Measurements from ENCODE around the gene DAB2IP.
"Not testable (repeated sequence)": the region's sequence is repeated elsewhere in the genome, so short reads cannot be mapped to it uniquely, and the experiment has no call there.

The DAB2IP gene

DNA sequence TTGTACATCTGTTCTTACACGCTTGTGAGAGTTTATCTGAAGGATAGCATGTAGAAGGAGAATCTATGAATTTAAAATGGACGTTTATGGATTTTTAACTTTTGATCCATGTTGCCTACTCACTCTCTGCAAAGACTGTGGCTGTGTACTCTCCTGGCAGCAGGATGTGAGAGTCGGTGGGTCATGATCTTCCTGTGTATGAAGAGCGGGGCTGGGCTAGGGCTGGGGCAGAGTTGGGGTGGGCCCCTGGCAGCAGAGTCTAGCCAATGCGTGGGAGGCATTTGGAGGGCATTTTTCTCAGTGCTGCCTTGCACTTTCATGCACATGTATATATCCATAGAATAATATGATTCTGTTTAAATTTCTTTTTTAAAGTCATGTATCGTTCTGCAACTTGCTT, 24.0 kb upstream of the DAB2IP start:
- no peak for DNase-seq

DNA sequence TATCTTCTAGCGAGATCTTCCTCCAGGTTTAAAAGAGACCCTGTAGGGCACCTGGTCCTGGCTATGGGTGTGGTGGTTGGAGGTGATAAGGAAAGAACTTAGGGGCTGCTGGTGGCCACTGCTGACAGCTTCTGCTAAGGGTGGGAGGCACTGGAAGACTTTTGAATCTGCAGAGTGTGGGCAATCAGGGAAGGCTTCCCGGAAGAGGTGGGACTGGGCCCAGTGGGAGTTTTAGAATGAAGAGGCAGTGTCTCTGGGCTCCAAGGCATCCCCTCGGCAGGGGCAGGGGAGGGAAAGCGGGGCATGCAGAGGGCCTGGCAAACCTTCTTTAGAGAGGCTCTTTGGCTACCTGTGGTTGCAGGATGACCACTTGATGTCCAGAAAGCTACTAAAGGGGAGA, 23.0 kb upstream of the DAB2IP start:
- DNase-seq: no peak

DNA sequence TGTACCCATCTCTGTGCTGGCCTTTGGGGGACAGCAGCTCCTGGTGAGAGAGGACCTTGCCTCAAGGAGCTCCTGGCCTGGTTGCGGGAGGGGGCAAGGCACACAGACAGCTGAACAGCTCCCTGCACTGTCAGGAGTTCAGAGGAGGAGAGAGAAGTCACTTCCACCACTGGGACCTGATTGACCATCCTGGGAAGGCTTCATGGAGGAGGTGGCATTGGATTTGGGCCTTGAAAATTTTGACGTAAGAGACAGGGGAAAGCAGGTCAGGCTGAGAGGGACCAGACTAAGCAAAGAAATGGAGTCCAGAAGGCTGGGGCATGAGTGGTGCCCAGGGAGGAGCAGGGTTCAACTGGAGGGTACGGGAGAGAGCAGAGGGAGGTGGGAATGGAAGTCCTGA, 20.3 kb upstream of the DAB2IP start:
- no peak for DNase-seq

DNA sequence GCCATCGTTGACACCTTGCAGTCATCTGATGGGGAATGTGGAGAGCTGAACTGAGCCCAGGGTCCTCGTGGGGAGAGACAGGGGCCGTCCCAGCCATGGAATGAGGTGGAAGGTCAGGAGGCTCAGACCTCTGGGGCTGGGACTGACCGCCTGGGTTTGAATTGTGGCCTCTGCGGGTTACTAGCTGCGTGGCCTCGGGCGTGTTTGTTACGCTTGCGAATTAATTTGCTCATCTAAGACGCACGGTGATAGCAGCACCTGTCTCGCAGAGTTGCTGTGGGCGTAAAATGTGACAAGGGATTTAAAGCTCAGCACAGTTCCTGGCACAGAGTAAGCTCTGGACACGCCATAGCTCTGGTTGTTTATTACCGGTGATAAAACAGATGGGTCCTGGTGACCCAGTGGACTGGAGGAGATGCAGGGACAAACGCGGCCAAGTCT, 19.4 kb upstream of the DAB2IP start:
- DNase-seq: no peak

DNA sequence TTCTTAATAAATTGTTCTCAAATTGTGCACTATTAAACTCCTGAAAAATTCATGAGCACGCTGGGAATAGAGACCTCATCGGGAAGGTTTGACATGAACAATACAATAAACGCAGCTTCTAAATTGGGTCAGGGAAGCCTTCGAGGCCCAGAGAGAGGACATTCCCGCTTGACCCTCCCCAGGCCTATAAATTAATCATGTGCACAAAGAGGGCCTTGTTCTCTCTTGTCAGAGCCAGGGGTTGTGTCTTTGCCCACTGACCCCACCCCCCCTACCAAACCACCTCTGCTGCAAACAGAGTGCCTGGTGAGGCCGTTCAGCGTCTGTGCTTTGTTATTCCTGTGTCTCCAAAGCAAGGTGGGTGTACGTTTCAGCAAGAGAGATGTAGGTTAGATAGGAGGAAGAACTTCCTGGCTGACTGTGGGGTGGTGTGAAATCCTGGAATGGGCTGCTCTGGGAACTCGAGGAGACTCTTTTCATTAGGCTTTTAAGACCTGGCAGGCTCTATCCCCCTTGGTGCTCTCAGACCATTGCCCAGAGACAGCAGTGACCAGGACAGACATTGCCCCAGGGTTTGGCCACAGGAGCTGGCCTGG, 18.2 kb upstream of the DAB2IP start:
- DNase-seq: no peak

DNA sequence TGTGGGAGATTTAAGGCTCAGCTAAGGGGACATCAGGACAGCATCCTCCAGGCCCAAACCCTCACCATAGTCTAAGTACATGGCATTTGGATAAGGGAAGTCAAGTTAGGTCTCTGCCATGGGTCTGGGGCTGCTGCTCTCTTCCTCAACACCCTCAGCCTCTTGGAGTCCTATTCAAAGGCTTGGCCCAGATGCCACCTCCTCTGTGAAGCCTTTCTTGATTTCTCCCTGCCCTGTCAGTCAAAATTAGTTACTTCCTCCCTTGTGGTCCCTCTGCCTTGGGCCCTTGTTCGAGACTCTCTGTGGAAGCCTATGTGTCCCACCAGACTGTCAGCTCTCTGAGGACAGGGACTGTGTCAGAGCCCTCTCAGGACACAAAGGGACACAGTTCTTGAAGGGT, 17.7 kb upstream of the DAB2IP start:
- DNase-seq: no peak

DNA sequence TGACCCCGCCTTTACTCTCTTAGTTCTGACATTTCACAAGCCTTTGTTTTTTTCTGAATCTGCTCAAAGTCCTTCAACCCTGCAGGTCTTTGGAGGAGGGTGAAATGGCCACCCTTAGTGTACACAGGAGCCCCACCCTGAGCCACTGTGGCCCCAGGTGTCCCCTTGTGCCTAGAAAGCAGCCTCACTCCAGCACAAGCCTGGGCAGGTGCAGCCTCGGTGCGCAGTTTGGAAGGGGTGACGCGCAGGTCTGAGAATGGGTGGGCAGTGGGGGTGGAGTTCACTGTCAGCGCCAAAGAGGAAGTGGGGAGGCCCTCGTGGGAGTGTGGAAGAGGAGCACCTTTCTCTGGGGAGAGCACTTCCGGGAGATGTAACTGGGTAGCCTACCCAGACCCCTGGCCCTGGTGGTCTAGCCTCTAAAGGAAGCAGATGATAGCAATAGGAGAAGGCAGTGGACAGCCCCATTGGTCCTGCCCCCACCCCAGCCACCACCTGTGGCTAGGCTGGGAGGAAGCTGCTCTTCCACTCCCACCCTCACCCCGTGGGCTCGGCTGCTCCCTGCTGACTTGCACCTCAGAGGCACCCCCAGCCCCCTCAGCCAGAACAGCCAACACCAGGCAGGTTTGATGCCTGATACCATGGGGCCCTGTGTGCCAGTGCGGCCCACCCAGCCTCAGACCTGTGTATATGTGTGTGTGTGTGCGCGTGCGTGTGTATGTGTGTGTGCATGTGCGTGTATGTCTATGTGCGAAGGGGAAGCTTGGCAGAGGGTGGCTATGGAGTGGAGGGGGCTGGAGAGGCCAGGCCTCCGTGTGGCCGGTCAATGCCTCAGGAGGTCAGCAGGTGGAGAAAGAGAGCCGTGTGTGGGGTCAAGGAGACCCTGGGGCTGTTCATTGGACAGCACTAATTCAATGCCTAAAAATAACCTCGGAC, 16.8 kb upstream of the DAB2IP start:
- no peak for DNase-seq

DNA sequence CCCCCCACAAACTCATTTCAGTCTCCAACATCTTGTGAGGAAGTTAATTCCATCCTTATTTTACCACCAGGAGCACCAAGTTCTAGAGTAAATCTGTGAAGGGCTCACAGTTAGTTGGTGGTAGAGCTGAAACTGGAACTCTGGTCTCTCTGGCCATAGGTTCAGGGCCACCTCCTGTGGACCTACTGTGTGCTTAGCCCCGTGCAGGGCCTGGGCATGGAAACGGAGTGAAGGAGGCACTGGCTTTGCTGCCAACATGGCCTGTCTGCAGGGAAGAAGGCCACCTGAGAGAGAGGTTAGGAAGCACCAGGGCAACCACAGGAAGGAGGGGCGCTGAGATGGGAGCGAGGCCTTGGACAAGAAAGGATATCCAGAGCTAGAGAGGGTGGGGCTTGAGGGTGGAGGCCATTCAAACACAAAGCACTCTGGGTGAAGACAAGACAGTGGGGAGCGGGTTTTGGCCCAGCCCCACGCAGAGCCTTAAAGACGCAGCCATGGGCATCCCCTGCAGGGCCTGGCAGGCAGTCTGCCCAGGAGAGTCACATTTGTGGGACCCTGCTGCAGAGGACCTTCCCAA, 16.0 kb upstream of the DAB2IP start:
- DNase-seq: no peak

DNA sequence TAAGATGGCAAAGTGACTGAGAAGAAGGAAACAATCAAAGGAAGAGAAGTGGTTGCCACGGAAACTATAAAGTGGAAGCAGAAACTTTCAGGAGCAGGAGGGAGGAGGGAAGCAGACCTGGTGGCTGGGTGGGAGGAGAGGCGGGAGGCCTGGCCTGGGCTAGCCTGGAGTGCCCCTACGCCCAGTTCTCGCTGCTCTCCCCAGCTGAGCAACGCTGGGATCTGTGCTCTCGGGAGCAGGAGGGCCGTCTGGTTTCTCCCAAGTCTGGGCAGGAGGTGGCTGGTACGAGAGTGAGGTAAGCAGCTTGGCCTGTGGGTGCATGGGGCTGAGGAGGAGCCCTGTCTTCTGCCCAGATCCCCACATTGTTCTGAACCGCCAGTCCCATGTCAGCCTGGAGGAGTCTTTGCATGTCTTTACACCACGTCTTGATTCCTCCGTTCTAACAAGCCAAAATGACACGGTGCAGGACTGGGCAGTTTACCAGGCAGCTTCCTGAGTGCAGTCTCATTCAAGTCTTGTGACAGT, 15.0 kb upstream of the DAB2IP start:
- DNase-seq: peak; percentile 11

DNA sequence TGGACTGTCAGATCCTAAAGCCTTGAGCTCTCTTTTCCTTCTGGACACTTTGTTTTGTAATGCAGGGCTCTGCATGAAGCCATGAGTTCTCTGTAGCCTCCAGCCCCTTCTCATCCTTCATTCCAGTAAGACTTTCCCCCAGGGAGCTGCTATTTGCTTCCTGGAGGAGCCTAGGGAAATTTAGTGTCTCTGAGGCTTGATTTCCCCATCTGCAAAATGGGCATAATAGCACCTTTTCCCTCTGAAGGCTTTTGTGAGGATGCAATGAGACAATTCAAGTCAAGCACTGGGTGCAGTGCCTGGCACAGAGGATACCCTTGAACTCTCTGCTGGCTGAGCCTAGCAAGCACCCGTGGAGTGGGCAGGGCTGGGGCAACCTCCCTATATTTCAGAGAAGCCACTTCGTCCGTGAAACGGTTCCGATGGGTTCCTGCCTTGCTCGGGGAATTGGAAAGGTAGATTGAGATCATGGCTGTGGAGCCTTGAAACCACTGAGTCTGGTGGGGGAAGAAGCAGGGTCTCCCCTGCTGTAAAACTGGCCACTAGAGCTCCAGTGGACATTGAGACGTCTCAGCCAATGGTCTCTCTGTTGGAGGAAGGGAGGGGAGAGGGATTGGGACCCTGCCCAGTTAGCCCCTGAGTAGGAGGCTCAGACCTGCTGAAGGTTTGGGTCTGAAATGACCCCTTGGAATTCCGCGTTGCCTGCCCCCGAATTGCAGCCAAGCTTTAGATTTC, 14.3 kb upstream of the DAB2IP start:
- no peak for DNase-seq

DNA sequence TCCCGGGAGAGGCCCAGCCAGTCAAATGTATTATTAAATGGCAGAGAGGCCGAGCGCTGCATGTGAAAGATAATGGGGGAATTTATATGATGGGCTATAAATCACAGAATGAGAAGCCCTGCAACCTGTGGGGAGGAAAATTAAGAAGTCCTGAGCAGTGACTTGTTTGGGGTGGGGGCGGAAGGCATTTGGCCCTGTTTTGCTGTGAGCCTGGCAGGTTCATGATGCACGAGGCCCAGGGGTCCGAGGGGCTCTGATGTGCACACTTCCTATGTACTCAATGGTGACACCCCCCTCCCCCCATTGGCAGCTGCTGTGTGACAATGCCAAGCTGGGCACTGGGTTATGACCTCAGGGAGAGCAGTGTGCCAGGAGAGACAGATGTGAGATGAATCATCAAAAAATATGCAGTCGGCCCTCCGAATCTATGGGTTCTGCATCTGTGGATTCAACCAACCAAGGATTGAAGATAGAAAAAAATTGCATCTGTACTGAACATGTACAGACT, 13.7 kb upstream of the DAB2IP start:
- no peak for DNase-seq

DNA sequence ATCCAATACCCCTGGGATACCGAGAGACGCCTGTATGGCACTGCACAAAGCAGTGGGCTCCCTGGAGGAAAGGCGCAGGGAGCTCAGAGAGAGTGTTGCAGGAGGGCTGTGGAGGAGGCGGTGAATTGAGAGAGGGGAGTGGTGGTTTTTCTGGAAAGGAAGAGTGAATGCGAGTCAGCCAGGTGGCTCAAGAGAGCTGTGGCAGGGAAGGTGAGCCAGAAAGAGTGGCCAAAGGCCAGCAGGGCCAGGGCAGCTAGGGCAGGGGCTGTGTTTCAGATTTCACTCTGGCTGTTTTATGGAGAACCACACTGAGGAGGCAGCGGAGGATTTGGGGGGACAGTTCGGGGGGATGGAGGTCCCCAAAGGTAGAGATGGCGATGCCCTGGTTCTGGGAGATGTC, 13.0 kb upstream of the DAB2IP start:
- no peak for DNase-seq

DNA sequence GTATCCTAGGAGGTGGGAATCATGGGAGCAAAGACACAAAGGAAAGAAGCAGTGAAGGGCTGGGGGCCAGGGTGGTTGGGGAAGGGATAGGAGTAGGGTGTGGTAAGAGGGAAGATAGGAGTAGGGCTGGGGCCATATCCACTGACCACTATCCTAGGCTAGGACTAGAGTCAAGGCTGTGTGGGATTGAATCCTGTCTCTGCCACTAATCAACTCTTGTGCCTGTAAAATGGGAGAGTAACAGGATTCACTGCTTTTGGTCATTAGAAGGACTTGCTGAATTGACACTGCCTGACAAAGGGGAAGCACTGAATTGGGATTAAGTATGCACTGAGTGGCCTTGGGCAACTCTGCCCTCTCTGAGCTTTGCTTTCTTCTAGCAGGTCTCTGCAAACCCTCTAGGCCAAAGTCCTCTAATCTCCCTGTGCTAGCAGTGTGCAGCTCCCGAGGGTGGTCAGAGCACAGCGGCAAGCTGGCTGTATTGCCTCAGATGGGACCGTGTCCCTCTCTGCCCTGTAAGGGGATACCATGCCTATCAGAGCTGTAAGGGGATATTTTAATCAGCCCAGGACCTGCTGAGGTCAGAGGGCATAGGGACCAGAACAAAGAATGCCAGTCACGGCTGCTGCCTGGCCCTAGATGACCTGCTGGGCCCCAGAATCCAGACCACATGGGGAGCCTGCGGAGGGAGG, 12.4 kb upstream of the DAB2IP start:
- DNase-seq: no peak

DNA sequence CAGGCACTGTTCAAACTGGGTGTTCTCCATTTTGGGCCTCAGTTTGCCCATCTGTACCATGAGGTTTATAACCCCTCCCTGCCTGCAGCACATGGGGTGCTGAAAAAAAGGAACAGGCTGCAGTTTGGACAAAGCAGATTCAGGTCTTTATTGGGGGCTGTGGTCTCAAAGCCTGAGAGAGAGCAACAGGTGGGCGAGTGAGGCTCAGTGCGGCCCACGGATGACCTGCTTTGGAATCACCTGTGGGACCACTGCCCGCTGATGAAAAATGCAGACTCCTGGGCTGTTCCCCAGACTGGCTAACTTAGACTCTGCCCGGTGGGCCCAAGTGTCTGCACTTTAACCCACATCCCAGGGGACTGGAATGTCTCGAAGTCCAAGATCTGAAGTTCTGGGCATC, 11.8 kb upstream of the DAB2IP start:
- no peak for DNase-seq

DNA sequence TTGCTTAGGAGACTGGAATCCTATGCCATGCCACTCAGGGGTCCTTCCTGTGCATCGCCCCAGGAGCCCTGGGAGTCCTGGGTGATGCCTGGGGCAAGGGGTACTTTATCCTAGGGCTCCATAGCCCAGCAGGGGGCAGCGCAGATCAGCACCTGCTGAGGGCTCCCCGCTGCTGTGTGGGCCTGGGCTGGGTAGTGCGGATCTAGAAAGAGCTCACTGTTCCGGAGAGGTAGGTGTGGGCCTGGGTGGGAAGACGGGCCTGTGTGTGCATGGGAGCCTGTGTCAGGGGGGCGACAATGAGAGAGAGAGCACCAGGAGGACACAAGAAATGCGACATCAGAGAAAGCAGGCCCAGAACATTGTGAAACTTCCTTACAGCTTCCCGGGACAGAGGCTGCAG, 11.4 kb upstream of the DAB2IP start:
- DNase-seq: no peak

DNA sequence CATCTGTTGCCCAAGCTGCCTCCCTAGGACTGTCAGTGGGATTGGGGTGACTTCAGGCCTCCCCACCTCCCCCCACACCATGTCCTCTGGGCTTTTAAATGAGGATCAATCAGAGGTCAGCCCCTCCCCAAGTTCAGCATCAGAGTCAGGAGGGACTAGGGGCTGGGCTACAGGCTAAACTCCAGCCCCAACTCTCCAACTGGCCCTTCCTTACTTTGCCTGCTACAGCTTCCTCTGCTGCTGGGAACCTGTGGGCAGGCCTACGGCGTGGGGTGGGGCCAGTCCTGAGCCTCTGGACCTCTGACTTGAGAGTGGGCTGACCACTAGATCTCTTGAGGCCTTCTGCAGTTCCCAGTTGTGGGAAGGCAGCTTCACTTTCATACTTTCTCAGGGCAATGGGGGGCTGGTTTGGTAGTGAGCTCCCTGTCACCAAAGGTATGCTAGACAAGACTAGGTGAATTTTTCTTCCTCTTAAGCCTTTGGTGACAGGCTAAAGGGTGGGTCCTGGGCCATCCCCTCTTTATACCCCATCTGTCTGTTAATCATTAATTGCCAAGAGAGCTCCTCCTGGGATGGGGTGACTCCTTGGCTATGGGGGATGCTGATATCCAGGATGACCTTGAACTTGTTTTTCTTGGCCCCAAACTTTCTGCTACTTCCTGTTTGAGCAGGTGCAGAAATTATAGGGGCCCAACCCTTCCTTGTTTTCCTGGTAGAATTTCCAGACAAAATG, 10.8 kb upstream of the DAB2IP start:
- DNase-seq: no peak

DNA sequence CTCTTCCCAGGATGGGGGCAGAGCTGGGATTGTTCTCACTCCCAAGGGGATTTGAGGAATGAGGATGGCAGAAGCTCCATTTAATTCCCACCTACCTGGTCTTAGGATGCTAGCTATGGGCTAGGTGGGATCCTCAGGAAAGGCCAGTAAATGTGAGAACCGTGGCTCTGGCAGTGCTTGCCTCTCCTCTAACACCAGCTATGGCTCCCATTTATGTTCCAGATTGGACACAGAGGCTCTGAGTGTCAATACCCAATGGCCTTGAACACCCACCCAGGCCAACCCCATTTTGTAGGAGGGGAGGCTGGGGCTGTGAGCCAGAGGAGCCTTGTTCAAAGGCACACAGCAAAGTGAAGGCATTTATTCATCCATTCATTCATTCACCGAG, 10.2 kb upstream of the DAB2IP start:
- DNase-seq: no peak

DNA sequence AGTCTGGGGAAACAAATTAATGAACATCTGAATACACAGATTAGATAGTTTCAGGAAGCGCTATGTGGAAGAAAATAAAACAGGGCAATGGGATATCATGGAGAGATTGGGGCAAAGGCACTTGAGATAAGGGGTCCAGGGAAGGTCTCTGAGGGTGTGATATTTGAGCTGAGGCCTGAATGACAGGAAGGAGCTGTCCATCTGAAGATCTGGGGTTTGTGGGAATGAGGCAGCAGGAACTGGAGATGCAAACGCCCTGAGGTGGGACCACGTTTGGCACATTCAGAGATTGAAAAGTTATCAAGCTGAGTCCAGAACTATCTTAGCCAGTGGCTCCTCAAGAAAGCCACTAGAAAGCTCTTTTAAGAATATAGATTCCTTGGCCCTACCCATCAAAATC, 8.7 kb upstream of the DAB2IP start:
- no peak for DNase-seq

DNA sequence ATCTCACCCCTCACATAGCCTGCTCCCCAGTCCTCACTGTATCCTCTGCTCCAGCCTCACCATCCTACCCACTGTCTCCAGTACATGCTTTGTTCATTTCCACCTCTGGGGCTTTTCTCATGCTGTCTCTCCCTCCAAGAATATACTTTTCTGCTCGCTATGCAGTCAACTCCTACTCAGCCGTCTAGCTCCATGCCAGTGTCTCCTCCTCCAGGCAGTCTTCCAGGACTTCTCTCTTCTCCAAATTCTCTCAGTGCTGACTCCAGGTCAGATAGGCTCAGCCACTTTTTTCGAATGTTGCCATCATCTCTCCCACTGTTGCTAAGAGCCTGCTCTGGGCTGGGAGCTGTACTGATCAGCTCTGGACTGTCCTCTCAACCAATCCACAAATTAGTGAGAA, 8.0 kb upstream of the DAB2IP start:
- no peak for DNase-seq

DNA sequence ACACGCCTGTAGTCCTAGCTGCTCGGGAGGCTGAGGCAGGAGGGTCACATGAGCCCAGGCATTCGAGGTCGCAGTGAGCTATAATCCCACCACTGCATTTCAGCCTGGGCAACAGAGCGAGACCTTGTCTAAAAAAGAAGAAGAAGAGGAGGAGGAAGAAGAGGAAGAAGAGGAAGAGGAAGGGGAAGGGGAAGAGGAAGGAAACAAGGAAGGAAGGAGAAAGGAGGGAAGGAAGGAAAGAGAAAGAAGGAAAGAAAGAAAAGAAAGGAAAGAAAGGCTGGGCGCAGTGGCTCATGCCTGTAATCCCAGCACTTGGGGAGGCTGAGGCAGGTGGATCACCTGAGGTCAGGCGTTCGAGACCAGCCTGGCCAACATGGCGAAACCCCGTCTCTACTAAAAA, 7.4 kb upstream of the DAB2IP start:
- DNase-seq: not testable (repeated sequence)

DNA sequence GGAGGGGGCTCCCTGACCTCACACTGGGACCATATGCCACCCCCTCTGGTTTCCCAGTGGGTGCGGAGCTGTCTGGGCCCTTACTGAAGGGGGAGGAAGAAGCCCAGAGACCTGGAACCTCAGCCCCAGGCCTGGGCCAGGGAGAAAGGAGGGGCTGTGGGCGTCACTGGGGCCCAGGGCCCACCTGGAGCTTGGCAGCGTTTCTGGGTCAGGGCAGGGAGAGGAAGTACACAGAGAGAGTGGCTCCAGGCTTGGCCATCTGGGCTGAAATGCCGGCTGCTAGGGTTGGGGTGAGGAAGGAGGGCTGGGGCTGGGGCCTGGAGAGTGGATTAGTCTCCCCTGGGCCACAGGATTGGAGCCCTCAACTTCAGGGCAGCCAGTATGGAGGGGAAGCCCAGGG, 6.4 kb upstream of the DAB2IP start:
- no peak for DNase-seq
